GM21786 (cell line): Measurements from ENCODE around the gene ADGRG7.
"Not testable (repeated sequence)": the region's sequence is repeated elsewhere in the genome, so short reads cannot be mapped to it uniquely, and the experiment has no call there.

Source experiments
- ATAC-seq: cut with Tn5 transposase; IDR thresholded peaks from one replicate; pipeline ENCODE4 v1.9.1; 2021; ENCODE audit not compliant: unreplicated experiment

Gene ADGRG7

GRCh38 chr3:100641471-100642032 is 32.2 kb downstream of the ADGRG7 start:
- ATAC-seq = peak; percentile 92

- ATAC-seq = no peak
Measured at GRCh38 chr3:100645913-100646312, 36.5 kb downstream of the ADGRG7 start.

- ATAC-seq = no peak
Measured at GRCh38 chr3:100647171-100647570, 37.8 kb downstream of the ADGRG7 start.

- no peak for ATAC-seq
Measured at GRCh38 chr3:100647657-100648056, 38.3 kb downstream of the ADGRG7 start.

GRCh38 chr3:100650651-100651619 is 41.5 kb downstream of the ADGRG7 start:
- peak; percentile 100 for ATAC-seq

GRCh38 chr3:100653604-100654294 is 44.3 kb downstream of the ADGRG7 start:
- ATAC-seq = no peak

GRCh38 chr3:100656945-100657344 is 47.5 kb downstream of the ADGRG7 start:
- no peak for ATAC-seq

GRCh38 chr3:100661294-100661693 is 51.9 kb downstream of the ADGRG7 start:
- not testable (repeated sequence) for ATAC-seq

GRCh38 chr3:100662113-100662823 is 52.9 kb downstream of the ADGRG7 start:
- no peak for ATAC-seq

GRCh38 chr3:100665230-100665629 is 55.8 kb downstream of the ADGRG7 start:
- no peak for ATAC-seq

- not testable (repeated sequence) for ATAC-seq
Measured at GRCh38 chr3:100666699-100667098, 57.3 kb downstream of the ADGRG7 start.

- ATAC-seq = not testable (repeated sequence)
Measured at GRCh38 chr3:100667316-100667715, 57.9 kb downstream of the ADGRG7 start.

- not testable (repeated sequence) for ATAC-seq
Measured at GRCh38 chr3:100670995-100671394, 61.6 kb downstream of the ADGRG7 start.

- no peak for ATAC-seq
Measured at GRCh38 chr3:100681496-100681895, 72.1 kb downstream of the ADGRG7 start.

- ATAC-seq = no peak
Measured at GRCh38 chr3:100682056-100682853, 72.9 kb downstream of the ADGRG7 start.

- ATAC-seq = no peak
Measured at GRCh38 chr3:100682854-100683760, 73.7 kb downstream of the ADGRG7 start.

- no peak for ATAC-seq
Measured at GRCh38 chr3:100693225-100693624, 83.8 kb downstream of the ADGRG7 start.

- ATAC-seq = no peak
Measured at GRCh38 chr3:100695696-100696095, 86.3 kb downstream of the ADGRG7 start.

- ATAC-seq = no peak
Measured at GRCh38 chr3:100696161-100696560, 86.8 kb downstream of the ADGRG7 start.
